A172 (cell line): ENCODE measurements around the gene PLEKHA4. TPM values are rescaled to one million over a fixed set of nuclear protein-coding genes. Genes with fewer than 3 reads are reported as not detected.
"Not testable (repeated sequence)": the region's sequence is repeated elsewhere in the genome, so short reads cannot be mapped to it uniquely, and the experiment has no call there.

ENCODE experiments used
- DNase-seq: peaks from one replicate; pipeline ENCODE4 v3.0.0-alpha.2; 2015; ENCODE audit warnings: low spot score
- total RNA-seq: library from RNA; depleted of rRNA; stranded (reverse); fragments of >200 nt; shearing (Covaris generic); gene quantifications from 2 replicates; pipeline ENCODE4 v1.2.3, GENCODE V29; 2014

The PLEKHA4 gene
- total RNA-seq, 1 experiment from 2014 or later = 1.9 TPM

- no peak for DNase-seq
Observed at GRCh38 chr19:48866692-48867091, 1.7 kb downstream of the PLEKHA4 start.

DNA sequence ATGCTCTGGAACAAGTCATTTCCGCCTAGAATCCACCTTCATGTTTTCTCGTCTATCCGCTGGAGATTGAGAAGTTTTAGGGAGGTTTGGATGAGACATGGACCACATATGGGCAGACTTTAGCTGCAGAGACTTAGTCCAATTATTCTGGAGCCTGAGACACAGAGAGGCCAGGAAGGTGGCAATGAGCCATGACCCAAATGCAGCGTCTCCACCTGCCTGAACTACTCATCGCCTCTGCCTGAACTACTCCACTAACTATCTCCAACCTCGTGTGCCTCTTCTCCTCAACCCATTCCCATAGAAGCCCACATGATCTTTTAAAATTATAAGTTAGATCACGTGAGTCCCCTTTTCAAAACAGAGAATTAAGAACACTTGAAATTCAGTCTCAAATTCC is 5.6 kb downstream of the PLEKHA4 start:
- DNase-seq = no peak

GRCh38 chr19:48861313-48861712 is 7.1 kb downstream of the PLEKHA4 start:
- DNase-seq = no peak

DNA sequence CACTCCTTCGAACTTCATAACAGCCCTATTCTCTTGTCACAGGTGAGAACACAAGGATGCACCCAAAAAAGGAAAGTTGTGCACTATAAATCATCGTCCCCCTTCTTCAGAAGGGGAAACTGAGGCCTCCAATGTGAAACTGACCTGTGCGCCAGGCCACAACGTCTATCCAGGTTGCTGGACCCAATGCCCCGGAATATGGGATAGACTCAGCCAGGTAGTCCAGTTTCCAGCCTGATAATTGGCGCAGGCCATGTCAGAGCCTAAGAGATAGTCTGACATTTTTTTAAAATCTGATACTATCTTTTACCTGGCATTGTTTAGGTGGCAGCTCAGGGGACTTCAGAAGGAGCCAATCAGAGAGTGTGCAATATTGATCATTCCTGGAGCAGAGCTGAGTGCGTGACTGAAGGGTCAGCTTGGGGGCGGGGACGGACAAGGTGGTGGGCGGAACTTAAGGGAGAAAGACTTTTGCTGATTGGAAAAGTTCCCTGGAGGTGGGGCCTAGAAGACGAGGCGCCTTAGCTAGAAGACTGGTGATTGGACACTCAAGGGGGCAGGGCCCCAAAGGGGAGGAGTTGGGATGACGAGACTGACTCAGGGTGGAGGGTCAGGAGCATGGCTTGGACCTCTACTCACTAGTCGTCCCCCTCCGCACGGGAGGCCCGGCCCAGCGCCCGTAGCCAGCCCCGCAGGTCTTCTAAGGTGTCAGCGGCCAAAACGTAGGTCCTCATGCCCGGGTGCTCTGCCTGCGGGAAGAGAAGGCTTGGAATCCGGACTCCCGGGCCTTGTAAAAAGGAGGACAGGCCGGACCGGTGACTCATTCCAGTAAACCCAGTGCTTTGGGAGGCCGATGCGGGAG is 8.5 kb downstream of the PLEKHA4 start:
- DNase-seq = no peak

GRCh38 chr19:48858984-48859710 is 9.3 kb downstream of the PLEKHA4 start:
- no peak for DNase-seq

GRCh38 chr19:48856921-48857320 is 11.5 kb downstream of the PLEKHA4 start:
- DNase-seq = peak; percentile 56

DNA sequence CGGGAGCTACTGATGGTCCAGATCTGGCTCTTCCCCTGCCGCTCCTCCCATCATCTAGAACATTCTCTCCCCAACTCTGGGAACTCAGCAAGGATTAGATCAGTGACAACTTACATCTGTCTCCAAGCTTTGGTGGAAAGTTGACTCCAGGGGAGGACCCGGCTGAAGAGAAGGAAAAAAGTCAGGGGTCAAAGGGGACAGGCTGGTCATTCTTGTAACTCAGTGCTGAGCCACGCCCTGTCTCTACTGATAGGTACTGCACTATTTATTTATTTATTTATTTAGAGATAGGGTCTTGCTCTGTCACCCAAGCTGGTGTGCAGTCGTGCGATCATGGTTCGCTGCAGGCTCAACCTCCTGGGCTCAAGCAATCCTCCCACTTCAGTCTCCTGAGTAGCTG is 14.3 kb downstream of the PLEKHA4 start:
- no peak for DNase-seq

DNA sequence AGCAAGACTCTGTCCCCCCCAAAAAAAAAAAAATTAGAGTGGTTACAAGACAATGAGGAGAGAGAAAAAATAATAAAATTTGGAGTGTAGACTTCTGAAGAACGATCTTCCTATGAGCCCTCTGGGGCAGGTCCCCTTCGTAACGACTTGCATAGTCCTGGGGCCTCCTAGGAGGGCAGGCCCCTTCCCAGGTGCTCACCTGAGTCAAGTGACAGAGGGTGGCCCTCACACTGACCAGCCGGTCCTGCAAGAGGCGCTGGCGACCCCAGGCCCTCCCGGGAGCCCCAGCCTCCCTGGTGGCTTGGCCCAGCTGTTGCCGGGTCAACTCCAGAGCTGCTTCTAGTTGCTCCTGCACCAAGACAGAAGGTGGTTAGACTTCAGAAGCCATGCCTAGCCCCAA is 14.9 kb downstream of the PLEKHA4 start:
- DNase-seq = no peak

DNA sequence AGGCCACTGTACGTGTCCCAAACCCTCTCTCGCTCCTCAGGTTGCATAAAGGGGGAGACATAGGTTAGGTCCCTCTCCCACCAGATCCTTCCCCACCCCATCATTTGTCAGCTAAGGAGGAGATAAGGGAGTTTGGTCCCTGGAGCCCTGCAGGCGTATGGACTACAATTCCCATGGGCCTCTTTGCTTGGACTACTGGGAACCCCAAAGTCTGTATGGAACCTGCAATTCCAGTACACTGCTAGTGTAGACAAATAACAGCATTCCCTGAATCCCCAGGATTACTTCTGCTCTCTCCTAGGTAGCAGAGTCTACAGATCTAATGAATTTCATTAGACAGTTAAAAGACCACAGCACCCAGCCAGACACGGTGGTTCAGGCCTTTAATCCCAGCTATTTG is 16.1 kb downstream of the PLEKHA4 start:
- no peak for DNase-seq

GRCh38 chr19:48846659-48847058 is 21.8 kb downstream of the PLEKHA4 start:
- not testable (repeated sequence) for DNase-seq

GRCh38 chr19:48845384-48845783 is 23.0 kb downstream of the PLEKHA4 start:
- DNase-seq = no peak

GRCh38 chr19:48844472-48844871 is 23.9 kb downstream of the PLEKHA4 start:
- DNase-seq = peak; percentile 54

DNA sequence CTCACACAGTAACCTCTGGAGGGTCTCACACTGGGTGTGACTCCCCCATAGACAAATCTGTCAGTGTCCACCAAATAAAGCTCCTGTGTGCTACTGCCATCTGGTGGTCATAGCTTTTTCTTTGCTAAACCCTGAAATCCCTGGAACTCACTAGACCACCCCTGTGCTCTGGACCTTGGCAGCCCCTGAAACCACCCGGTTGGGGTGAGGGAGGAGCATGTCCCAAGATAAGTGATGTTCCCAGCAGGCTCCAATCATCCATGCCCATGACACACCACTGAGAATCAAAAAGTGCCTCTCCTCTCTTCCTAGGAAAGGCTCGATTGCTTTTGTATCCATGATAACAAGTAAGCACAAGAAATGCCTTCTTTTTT is 25.6 kb downstream of the PLEKHA4 start:
- DNase-seq = peak; percentile 47

- DNase-seq = no peak
Observed at GRCh38 chr19:48841571-48841970, 26.8 kb downstream of the PLEKHA4 start.

DNA sequence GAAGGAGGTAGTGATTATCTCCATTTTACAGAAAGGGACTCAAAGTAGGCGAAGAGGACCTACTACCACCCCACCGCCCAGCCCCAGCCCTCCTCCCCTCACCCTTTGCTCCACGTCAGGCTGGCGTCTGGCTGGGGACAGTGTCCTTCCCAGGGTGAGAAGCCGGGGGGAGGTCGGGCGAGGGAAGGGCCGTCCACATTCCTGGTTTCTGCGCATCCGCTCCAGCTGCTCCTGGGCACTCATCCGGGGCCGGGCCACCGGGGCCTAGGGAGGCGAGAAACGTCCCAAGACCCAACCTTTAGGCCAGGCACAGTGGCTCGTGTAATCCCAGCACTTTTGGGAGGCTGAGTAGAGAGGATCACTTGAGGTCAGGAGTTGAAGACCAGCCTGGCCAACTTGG is 27.4 kb downstream of the PLEKHA4 start:
- DNase-seq = no peak

DNA sequence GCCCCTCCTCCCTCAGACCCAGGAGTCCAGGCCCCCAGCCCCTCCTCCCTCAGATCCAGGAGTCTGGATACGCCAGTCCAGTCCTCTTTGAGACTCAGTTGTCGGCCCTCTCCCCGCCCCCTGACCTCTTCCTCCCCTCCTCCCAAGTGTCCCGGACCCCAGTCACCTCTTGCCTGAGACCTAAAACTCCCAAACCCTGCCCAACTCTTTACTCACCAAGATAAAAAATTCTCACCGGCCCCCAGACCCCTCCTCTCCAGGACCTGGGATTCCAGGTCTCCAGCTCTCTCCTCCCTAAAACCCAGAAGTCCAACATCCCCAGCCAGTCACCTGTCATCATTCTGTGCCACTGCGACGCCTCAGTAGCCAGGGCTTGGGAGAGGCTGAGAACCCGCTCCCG is 30.7 kb downstream of the PLEKHA4 start:
- no peak for DNase-seq

DNA sequence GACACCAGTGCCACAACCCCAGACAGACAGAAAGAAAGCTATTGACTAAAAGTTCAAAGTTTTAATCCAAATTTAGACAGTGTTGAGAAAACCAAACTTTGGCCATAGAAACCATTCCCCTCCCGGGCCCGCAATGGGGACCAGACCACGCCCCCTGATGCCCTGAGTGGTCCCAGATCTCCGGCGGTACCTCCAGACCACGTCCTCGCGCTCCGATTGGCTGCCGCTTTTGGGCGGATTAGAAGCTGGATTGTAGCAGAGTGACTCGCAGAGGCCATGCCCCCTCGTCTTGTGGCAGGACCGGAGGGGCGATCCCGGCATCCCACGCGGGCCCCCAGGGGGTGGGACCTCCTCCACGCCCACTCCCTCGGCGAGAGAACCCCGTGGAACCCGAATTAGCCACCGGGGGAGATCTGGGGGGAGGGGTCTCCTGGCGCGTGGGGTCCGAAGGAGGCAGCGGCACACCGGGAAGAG is 31.3 kb downstream of the PLEKHA4 start:
- DNase-seq = peak; percentile 74

DNA sequence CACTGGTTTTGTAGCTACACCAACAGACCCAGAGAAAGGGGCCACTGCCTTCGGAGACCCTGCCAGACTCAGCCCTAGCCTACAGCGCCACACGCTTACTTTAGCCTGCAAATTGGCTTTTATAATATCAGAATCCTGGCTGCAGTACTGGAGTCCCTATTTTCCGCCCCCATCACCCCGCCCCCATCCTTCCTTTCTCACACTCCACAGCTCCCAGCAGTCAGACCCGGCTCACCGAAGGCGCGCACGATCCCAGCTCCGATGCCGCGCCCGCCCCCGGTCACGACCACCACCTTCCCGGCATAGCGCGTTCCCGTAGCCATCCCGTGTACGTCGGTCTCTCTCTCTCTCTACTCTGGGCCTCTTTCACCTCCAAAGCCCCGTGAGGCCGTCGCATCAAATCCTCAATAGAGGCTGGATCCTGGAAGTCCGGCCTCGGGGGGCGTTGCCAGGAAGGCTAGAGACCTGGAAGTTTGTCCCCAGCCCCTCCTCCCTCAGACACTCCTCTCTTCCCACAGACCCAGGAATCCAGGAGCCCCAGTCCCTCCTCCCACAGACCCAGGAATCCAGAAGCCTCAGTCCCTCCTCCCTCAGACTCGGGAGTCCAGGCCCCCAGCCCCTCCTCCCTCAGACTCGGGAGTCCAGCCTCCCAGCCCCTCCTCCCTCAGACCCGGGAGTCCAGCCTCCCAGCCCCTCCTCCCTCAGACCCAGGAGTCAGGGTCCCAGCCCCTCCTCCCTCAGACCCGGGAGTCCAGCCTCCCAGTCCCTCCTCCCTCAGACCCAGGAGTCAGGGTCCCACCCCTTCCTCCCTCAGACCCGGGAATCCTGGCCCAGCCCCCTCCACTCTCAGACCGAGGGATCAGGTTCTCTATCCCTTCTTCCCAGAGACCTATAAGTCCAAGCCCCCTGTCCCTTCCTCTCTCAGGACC is 32.1 kb downstream of the PLEKHA4 start, which contains the start of gene HSD17B14:
Gene HSD17B14, minus strand, starts transcription at position 403 of the 929 bp plus-strand sequence. Its CDS starts 80 bp downstream, at position 323.
- DNase-seq = peak; percentile 38

DNA sequence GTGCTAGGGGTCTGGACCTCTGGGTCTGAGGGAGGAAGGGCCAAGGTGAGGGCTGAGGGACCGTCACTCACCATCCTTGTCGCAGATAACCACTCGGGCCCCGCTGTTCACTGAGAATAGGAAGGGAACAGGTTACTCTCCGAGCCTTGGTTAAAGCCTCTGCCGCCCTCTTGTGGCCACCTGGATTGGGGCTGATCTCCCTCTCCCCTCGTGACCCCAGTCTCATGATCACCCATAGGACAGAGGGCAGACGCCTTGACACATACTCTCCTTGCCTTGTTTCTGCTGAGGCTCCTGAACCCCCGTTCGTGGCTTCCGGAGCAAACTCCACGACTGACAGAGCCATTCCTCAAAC is 32.7 kb downstream of the PLEKHA4 start:
- peak; percentile 87 for DNase-seq

- DNase-seq = no peak
Observed at GRCh38 chr19:48833977-48834376, 34.4 kb downstream of the PLEKHA4 start.

DNA sequence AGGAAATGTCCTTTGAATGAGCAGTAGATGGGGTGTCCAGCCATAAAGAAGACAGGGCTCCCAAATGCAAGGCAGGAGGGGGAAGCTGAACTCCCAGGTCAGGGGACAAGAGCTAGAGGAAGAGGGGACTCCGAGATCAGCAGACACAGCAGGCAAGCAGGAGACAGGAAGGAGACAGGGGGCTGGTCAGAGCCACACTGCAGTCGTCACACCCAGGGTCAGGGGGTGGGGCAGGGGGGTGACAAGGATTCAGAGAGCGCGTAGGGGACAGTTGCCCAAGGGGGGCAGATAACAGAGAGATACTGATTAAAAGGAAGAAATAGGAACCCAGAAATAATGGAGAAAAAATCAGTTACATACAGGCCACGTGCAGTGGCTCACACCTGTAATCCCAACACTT is 35.4 kb downstream of the PLEKHA4 start:
- DNase-seq = no peak

DNA sequence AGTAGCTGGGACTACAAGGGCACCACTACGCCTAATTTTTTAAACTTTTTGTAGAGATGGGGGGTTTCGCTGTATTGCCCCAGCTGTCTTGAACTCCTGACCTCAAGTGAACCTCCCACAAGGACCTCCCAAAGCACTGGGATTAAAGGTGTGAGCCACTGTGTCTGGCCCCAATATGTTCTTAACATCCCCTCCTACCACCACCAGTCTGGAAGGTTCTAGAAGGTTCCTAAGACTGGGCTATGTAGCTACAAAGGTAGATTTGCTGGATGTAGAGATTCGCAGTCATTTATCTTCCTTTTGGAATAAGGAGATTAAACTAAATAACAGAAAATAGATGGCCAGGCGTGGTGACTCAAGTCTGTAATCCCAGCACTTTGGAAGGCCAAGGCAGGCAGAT is 37.5 kb downstream of the PLEKHA4 start:
- no peak for DNase-seq
